DND-41 (cell line): ENCODE measurements around the gene DEK.
"Not testable (repeated sequence)": the region's sequence is repeated elsewhere in the genome, so short reads cannot be mapped to it uniquely, and the experiment has no call there.

Experiments
- ATAC-seq: fragments of 200-7000 bp; cut with Tn5 transposase; 3 replicates; pipeline ENCODE4 v1.9.1; 2021; ENCODE audit warnings: low read depth; ENCODE audit not compliant: insufficient read depth
- DNase-seq: peaks from one replicate; pipeline ENCODE4 v3.0.0-alpha.2; 2020
- H2AFZ ChIP-seq: 2 replicates; pipeline ENCODE4 v1.6.0; 2012; ENCODE audit warnings: low read depth, low read length
- H3K27ac ChIP-seq: 2 replicates; pipeline ENCODE4 v1.5.1; 2012; ENCODE audit warnings: low read length, inconsistent platforms
- H3K27me3 ChIP-seq: fragments of 200-600 bp; sonication (generic); 2 replicates; pipeline ENCODE4 v1.6.0; 2012; ENCODE audit warnings: low read length, mild to moderate bottlenecking, inconsistent platforms; ENCODE audit not compliant: insufficient read depth, poor library complexity
- H3K36me3 ChIP-seq: 2 replicates; pipeline ENCODE4 v1.5.1; 2012; ENCODE audit warnings: low read length, inconsistent platforms; ENCODE audit not compliant: insufficient read depth
- H3K4me1 ChIP-seq: 2 replicates; pipeline ENCODE4 v1.5.1; 2012; ENCODE audit warnings: mild to moderate bottlenecking, low read length; ENCODE audit not compliant: insufficient read depth
- H3K4me2 ChIP-seq: 2 replicates; pipeline ENCODE4 v1.6.0; 2012; ENCODE audit warnings: mild to moderate bottlenecking, moderate library complexity, low read length, inconsistent platforms; ENCODE audit not compliant: insufficient read depth
- H3K4me3 ChIP-seq, 2 experiments: fragments of 200-600 bp in 1 of 2; shearing (Covaris generic) in 1 of 2; 2 replicates each; pipeline ENCODE4 v1.5.1; 2012 to 2016; ENCODE audit warnings: inconsistent platforms in 2 of 2, low read length in 2 of 2, mild to moderate bottlenecking in 2 of 2, low read depth in 1 of 2, moderate library complexity in 1 of 2
- H3K79me2 ChIP-seq: 2 replicates; pipeline ENCODE4 v1.6.0; 2012; ENCODE audit warnings: low read length, inconsistent platforms; ENCODE audit not compliant: insufficient read depth
- H3K9ac ChIP-seq: 2 replicates; pipeline ENCODE4 v1.6.0; 2012; ENCODE audit warnings: low read depth, mild to moderate bottlenecking, inconsistent platforms, low read length, moderate library complexity
- H3K9me3 ChIP-seq: 2 replicates; pipeline ENCODE4 v1.5.1; 2012; ENCODE audit warnings: low read length, moderate library complexity, mild to moderate bottlenecking, inconsistent platforms; ENCODE audit not compliant: insufficient read depth, severe bottlenecking
- H4K20me1 ChIP-seq: 2 replicates; pipeline ENCODE4 v1.6.0; 2012; ENCODE audit warnings: low read length; ENCODE audit not compliant: insufficient read depth
- CTCF ChIP-seq: IDR thresholded peaks from 2 replicates; pipeline ENCODE4 v1.5.1; 2012; ENCODE audit warnings: borderline replicate concordance, low read length, moderate library complexity, mild to moderate bottlenecking; ENCODE audit not compliant: poor library complexity, severe bottlenecking; ENCODE audit errors: extremely low read depth
- EZH2 ChIP-seq: IDR thresholded peaks from 3 replicates; pipeline ENCODE4 v1.6.1; 2012; ENCODE audit warnings: borderline replicate concordance, low read depth, mild to moderate bottlenecking, moderate library complexity, low read length, inconsistent platforms; ENCODE audit not compliant: severe bottlenecking

Gene DEK

DNA sequence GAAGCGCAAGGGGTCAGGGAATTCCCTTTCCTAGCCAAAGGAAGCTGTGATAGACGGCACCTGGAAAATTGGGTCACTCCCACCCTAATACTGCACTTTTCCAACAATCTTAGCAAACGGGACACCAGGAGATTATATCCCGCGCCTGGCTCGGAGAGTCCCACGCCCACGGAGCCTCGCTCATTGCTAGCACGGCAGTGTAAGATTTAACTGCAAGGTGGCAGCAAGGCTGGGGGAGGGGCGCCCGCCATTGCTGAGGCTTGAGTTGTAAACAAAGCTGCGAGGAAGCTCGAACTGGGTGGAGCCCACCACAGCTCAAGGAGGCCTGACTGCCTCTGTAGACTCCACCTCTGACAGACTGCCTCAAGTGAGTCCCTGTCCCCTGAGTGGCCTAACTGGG is 35.7 kb downstream of the DEK start:
- not testable (repeated sequence) for ATAC-seq

GRCh38 chr6:18227166-18227565 is 37.2 kb downstream of the DEK start:
- peaks cover 31% of the 10 kb centered on the region for H3K79me2 ChIP-seq

More for the DNA sequence above, 35.7 kb downstream of the DEK start:
- H3K27ac ChIP-seq, H3K9ac ChIP-seq, H3K27me3 ChIP-seq, H3K9me3 ChIP-seq, DNase-seq, H3K4me3 ChIP-seq, H2AFZ ChIP-seq, H3K4me2 ChIP-seq, H3K4me1 ChIP-seq: not testable (repeated sequence)
- H3K79me2 ChIP-seq, result peaks cover 41% of the 10 kb centered on the region
- H4K20me1 ChIP-seq, result peaks cover 35% of the 10 kb centered on the region
- H3K36me3 ChIP-seq, result peaks cover 74% of the 10 kb centered on the region

DNA sequence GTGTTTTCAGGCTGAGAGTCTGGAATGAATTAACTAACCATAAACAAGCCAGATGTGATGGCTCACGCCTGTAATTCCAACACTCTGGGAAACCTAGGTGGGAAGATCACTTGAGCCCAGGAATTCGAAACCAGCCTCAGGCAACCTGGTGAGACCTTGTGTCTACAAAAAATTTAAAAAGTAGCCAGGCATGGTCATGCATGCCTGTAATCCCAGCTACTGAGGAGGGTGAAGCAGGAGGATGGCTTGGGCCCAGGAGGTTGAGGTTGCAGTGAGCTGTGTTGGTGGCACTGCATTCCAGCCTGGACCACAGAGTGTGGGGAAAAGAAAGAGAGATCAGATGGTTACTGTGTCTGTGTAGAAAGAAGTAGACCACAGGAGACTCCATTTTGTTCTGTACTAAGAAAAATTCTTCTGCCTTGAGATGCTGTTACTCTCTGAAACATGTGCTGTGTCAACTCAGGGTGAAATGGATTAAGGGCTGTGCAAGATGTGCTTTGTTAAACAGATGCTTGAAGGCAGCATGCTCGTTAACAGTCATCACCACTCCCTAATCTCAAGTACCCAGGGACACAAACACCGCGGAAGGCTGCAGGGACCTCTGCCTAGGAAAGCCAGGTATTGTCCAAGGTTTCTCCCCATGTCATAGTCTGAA is 37.8 kb downstream of the DEK start:
- not testable (repeated sequence) for H3K9ac ChIP-seq, H3K4me3 ChIP-seq, ATAC-seq, H3K27ac ChIP-seq, DNase-seq, H3K4me1 ChIP-seq, H3K4me2 ChIP-seq, H3K27me3 ChIP-seq, H3K9me3 ChIP-seq, H2AFZ ChIP-seq
- H4K20me1 ChIP-seq, result peaks cover 37% of the 10 kb centered on the region
- peaks cover 25% of the 10 kb centered on the region for H3K79me2 ChIP-seq
- peaks cover 79% of the 10 kb centered on the region for H3K36me3 ChIP-seq

More at GRCh38 chr6:18227166-18227565, 37.2 kb downstream of the DEK start:
- not testable (repeated sequence) for H3K9me3 ChIP-seq, DNase-seq, H3K4me3 ChIP-seq, H3K27me3 ChIP-seq, H3K9ac ChIP-seq, ATAC-seq, H2AFZ ChIP-seq, H3K4me2 ChIP-seq, H3K27ac ChIP-seq, H3K4me1 ChIP-seq
- Histone ChIP-seq H4K20me1 (peaks cover 37% of the 10 kb centered on the region), H3K36me3 (peaks cover 83% of the 10 kb centered on the region)

GRCh38 chr6:18221288-18221615 is 43.1 kb downstream of the DEK start:
- no peaks in the 10 kb centered on the region for H3K9me3 ChIP-seq
- H3K36me3 ChIP-seq, result peaks cover 45% of the 10 kb centered on the region
- H3K27ac ChIP-seq, result no peak overlapping the region
- TF ChIP-seq EZH2 (no peak), CTCF (no peak)
- H4K20me1 ChIP-seq, result peaks cover 11% of the 10 kb centered on the region; the same call in 1 of the 2 replicates
- H3K4me2 ChIP-seq, result no peak overlapping the region
- DNase-seq, result no peak
- H3K4me1 ChIP-seq, result no peaks in the 10 kb centered on the region
- H3K79me2 ChIP-seq, result 0 out of 2 replicates have a peak, but pooled peaks cover under 1% of the 10 kb centered on the region
- H3K4me3 ChIP-seq, result no peak overlapping the region
- no peaks in the 10 kb centered on the region for H3K27me3 ChIP-seq
- no peak overlapping the region for H2AFZ ChIP-seq
- 0 out of 3 replicates have a peak, but pooled peaks have one; percentile 34 for ATAC-seq
- no peak overlapping the region for H3K9ac ChIP-seq

- Histone ChIP-seq H3K4me3 (no peak overlapping the region), H3K79me2 (no peaks in the 10 kb centered on the region), H3K27me3 (no peaks in the 10 kb centered on the region), H3K27ac (no peak overlapping the region), H3K9me3 (no peaks in the 10 kb centered on the region), H3K4me1 (no peaks in the 10 kb centered on the region), H3K4me2 (no peak overlapping the region), H3K9ac (no peak overlapping the region), H4K20me1 (peaks cover 11% of the 10 kb centered on the region; the same call in 1 of the 2 replicates), H3K36me3 (peaks cover 29% of the 10 kb centered on the region), H2AFZ (no peak overlapping the region)
- DNase-seq (no peak), ATAC-seq (no peak)
- TF ChIP-seq EZH2 (no peak), CTCF (no peak)
Observed at GRCh38 chr6:18219591-18219990, 44.7 kb downstream of the DEK start.
